Osteocyte (in vitro differentiated cells): Measurements from ENCODE around the gene NPR3. TPM values are rescaled to one million over a fixed set of nuclear protein-coding genes. Genes with fewer than 3 reads are reported as not detected.

Source experiments
- DNase-seq: peaks from one replicate; pipeline ENCODE4 v3.0.0; 2021; ENCODE audit warnings: mixed read lengths; ENCODE audit not compliant: unreplicated experiment; ENCODE audit errors: extremely low spot score
- H3K27ac Mint-ChIP-seq: one replicate; pipeline ENCODE4 v1.8.0; 2021; ENCODE audit warnings: mild to moderate bottlenecking, mixed read lengths; ENCODE audit not compliant: unreplicated experiment
- H3K27me3 Mint-ChIP-seq: one replicate; pipeline ENCODE4 v1.8.0; 2021; ENCODE audit warnings: mixed read lengths; ENCODE audit not compliant: unreplicated experiment
- H3K36me3 Mint-ChIP-seq: one replicate; pipeline ENCODE4 v1.8.0; 2021; ENCODE audit warnings: mixed read lengths; ENCODE audit not compliant: unreplicated experiment
- H3K4me1 Mint-ChIP-seq: one replicate; pipeline ENCODE4 v1.8.0; 2021; ENCODE audit warnings: mixed read lengths; ENCODE audit not compliant: unreplicated experiment
- H3K4me3 Mint-ChIP-seq: one replicate; pipeline ENCODE4 v1.8.0; 2021; ENCODE audit warnings: mild to moderate bottlenecking, moderate library complexity, mixed read lengths; ENCODE audit not compliant: unreplicated experiment
- H3K9me3 Mint-ChIP-seq: one replicate; pipeline ENCODE4 v1.8.0; 2021; ENCODE audit warnings: mixed read lengths; ENCODE audit not compliant: unreplicated experiment
- CTCF ChIP-seq: fragments of 200-600 bp; sonication (generic); IDR thresholded peaks from 2 replicates; pipeline ENCODE4 v1.5.0; 2021; ENCODE audit warnings: antibody characterized with exemption, mild to moderate bottlenecking, moderate library complexity
- total RNA-seq: library from RNA; stranded (reverse); gene quantifications from 2 replicates; pipeline ENCODE4 v1.2.1, GENCODE V29; 2021

NPR3 gene
- total RNA-seq, 1 donor from 2014 or later = 97.4 TPM

GRCh38 chr5:32678472-32678871, 32.6 kb upstream of the NPR3 start:
- no peak for DNase-seq
- Mint-ChIP-seq H3K36me3 (no peaks in the 10 kb centered on the region), H3K4me3 (no peak overlapping the region), H3K27me3 (no peaks in the 10 kb centered on the region), H3K9me3 (peaks cover 11% of the 10 kb centered on the region), H3K4me1 (peaks cover 2% of the 10 kb centered on the region), H3K27ac (no peak overlapping the region)
- no peak for TF ChIP-seq CTCF

- Mint-ChIP-seq H3K4me3 (no peak overlapping the region), H3K27ac (no peak overlapping the region)
Measured at GRCh38 chr5:32679218-32679617, 31.9 kb upstream of the NPR3 start.

GRCh38 chr5:32680183-32680582, 30.9 kb upstream of the NPR3 start:
- no peak overlapping the region for H3K27ac Mint-ChIP-seq
- H3K4me1 Mint-ChIP-seq = peaks cover 2% of the 10 kb centered on the region
- no peaks in the 10 kb centered on the region for H3K36me3 Mint-ChIP-seq
- DNase-seq = no peak
- no peaks in the 10 kb centered on the region for H3K27me3 Mint-ChIP-seq
- H3K9me3 Mint-ChIP-seq = peaks cover 22% of the 10 kb centered on the region
- H3K4me3 Mint-ChIP-seq = no peak overlapping the region
- TF ChIP-seq CTCF = no peak

More at GRCh38 chr5:32679218-32679617, 31.9 kb upstream of the NPR3 start:
- no peak for TF ChIP-seq CTCF
- no peaks in the 10 kb centered on the region for H3K27me3 Mint-ChIP-seq
- peaks cover 2% of the 10 kb centered on the region for H3K4me1 Mint-ChIP-seq
- no peak for DNase-seq
- H3K9me3 Mint-ChIP-seq = peaks cover 19% of the 10 kb centered on the region
- no peaks in the 10 kb centered on the region for H3K36me3 Mint-ChIP-seq

GRCh38 chr5:32683125-32683524, 28.0 kb upstream of the NPR3 start:
- peaks cover 23% of the 10 kb centered on the region for H3K9me3 Mint-ChIP-seq
- DNase-seq = no peak
- no peaks in the 10 kb centered on the region for H3K36me3 Mint-ChIP-seq
- H3K4me3 Mint-ChIP-seq = no peak overlapping the region
- H3K4me1 Mint-ChIP-seq = peaks cover 19% of the 10 kb centered on the region
- H3K27me3 Mint-ChIP-seq = no peaks in the 10 kb centered on the region
- no peak for TF ChIP-seq CTCF
- no peak overlapping the region for H3K27ac Mint-ChIP-seq

- TF ChIP-seq CTCF = no peak
- H3K4me1 Mint-ChIP-seq = peaks cover 20% of the 10 kb centered on the region
- no peak for DNase-seq
- no peaks in the 10 kb centered on the region for H3K27me3 Mint-ChIP-seq
- no peak overlapping the region for H3K27ac Mint-ChIP-seq
- H3K4me3 Mint-ChIP-seq = no peak overlapping the region
- H3K9me3 Mint-ChIP-seq = peaks cover 23% of the 10 kb centered on the region
- H3K36me3 Mint-ChIP-seq = no peaks in the 10 kb centered on the region
Measured at GRCh38 chr5:32684260-32684659, 26.9 kb upstream of the NPR3 start.
